IMR-90 (cell line): ENCODE data around the gene SHISA2. TPM values are rescaled to one million over a fixed set of nuclear protein-coding genes. Genes with fewer than 3 reads are reported as not detected.

Source experiments
- ATAC-seq: fragments of 200-7000 bp; cut with Tn5 transposase; 2 replicates; pipeline ENCODE4 v1.9.1; 2020; ENCODE audit warnings: low read depth, mild to moderate bottlenecking, moderate library complexity
- BruUV-seq: library from RNA; stranded (reverse); fragments of 400-500 nt; replicated peaks from 2 replicates; lab custom pipeline; 2021; lab: Mats Ljungman, UMichigan
- CTCF ChIA-PET: fragments of 300-600 bp; formaldehyde crosslinking; extraction: SDS; loops from one replicate; lab custom pipeline; 2021; ENCODE audit warnings: antibody characterized with exemption; lab: Yijun Ruan, JAX
- POLR2A ChIA-PET: fragments of 300-600 bp; sonication (Branson Sonifier 250); formaldehyde crosslinking; loops from one replicate; lab custom pipeline; 2022; ENCODE audit warnings: antibody characterized with exemption; ENCODE audit not compliant: unreplicated experiment; lab: Charles Lee
- DNase-seq: peaks from one replicate; pipeline ENCODE4 v3.0.0; 2013
- H2AFZ ChIP-seq: replicated peaks from 2 replicates; pipeline ENCODE3; 2013; ENCODE audit warnings: low read length, mild to moderate bottlenecking; ENCODE audit not compliant: poor library complexity
- H2AK5ac ChIP-seq: 2 replicates; pipeline ENCODE4 v1.6.1; 2013; ENCODE audit warnings: low read depth, low read length, inconsistent platforms
- H2AK9ac ChIP-seq: replicated peaks from 2 replicates; pipeline ENCODE3; 2013; ENCODE audit warnings: mild to moderate bottlenecking, low read depth, low read length, moderate library complexity; ENCODE audit not compliant: poor library complexity
- H2BK120ac ChIP-seq: 2 replicates; pipeline ENCODE4 v1.6.1; 2013; ENCODE audit warnings: low read depth, low read length, inconsistent platforms
- H2BK15ac ChIP-seq: 3 replicates; pipeline ENCODE4 v1.6.1; 2013; ENCODE audit warnings: low read depth, low read length, inconsistent platforms
- H2BK20ac ChIP-seq: 2 replicates; pipeline ENCODE4 v1.6.1; 2013; ENCODE audit warnings: low read depth, mild to moderate bottlenecking, inconsistent platforms, low read length, moderate library complexity
- H2BK5ac ChIP-seq: 2 replicates; pipeline ENCODE4 v1.6.1; 2013; ENCODE audit warnings: mild to moderate bottlenecking, low read depth, low read length, inconsistent platforms; ENCODE audit not compliant: poor library complexity, severe bottlenecking
- H3K14ac ChIP-seq: replicated peaks from 2 replicates; pipeline ENCODE4 v1.6.1; 2013; ENCODE audit warnings: low read depth, low read length, inconsistent platforms
- H3K18ac ChIP-seq: 2 replicates; pipeline ENCODE4 v1.6.1; 2013; ENCODE audit warnings: low read depth, low read length, control low read depth
- H3K23ac ChIP-seq: 2 replicates; pipeline ENCODE4 v1.6.1; 2013; ENCODE audit warnings: low read depth, low read length, inconsistent platforms
- H3K27ac ChIP-seq: 2 replicates; pipeline ENCODE4 v1.5.1; 2013; ENCODE audit warnings: mild to moderate bottlenecking, control low read depth, low read length; ENCODE audit not compliant: insufficient read depth
- H3K27me3 ChIP-seq: 2 replicates; pipeline ENCODE4 v1.6.1; 2013; ENCODE audit warnings: low read length; ENCODE audit not compliant: control insufficient read depth, insufficient read depth
- H3K36me3 ChIP-seq: 2 replicates; pipeline ENCODE4 v1.6.1; 2013; ENCODE audit warnings: low read length, mixed read lengths; ENCODE audit not compliant: control insufficient read depth, insufficient read depth
- H3K4ac ChIP-seq: 2 replicates; pipeline ENCODE4 v1.6.1; 2013; ENCODE audit warnings: low read depth, low read length, inconsistent platforms
- H3K4me1 ChIP-seq: 2 replicates; pipeline ENCODE4 v1.6.1; 2013; ENCODE audit warnings: low read length, mixed read lengths; ENCODE audit not compliant: control insufficient read depth, insufficient read depth
- H3K4me2 ChIP-seq: 2 replicates; pipeline ENCODE4 v1.6.1; 2013; ENCODE audit warnings: low read depth, mild to moderate bottlenecking, control low read depth, low read length, moderate library complexity
- H3K4me3 ChIP-seq: 2 replicates; pipeline ENCODE4 v1.5.1; 2013; ENCODE audit warnings: low read depth, mild to moderate bottlenecking, control low read depth, low read length, moderate library complexity; ENCODE audit not compliant: insufficient read depth
- H3K56ac ChIP-seq: 2 replicates; pipeline ENCODE4 v1.6.1; 2013; ENCODE audit warnings: low read length, inconsistent platforms; ENCODE audit not compliant: insufficient read depth; ENCODE audit errors: extremely low read depth
- H3K79me1 ChIP-seq, 2 experiments: 2 replicates each; pipeline ENCODE4 v1.6.1; 2013; ENCODE audit warnings: low read length in 2 of 2, inconsistent platforms in 1 of 2, low read depth in 1 of 2
- H3K9ac ChIP-seq: 2 replicates; pipeline ENCODE4 v1.6.1; 2013; ENCODE audit warnings: low read depth, low read length, control low read depth
- H3K9me1 ChIP-seq: 2 replicates; pipeline ENCODE4 v1.6.1; 2013; ENCODE audit warnings: low read length, inconsistent platforms; ENCODE audit not compliant: insufficient read depth
- H3K9me3 ChIP-seq: 2 replicates; pipeline ENCODE4 v1.6.1; 2013; ENCODE audit warnings: low read length; ENCODE audit not compliant: control insufficient read depth, insufficient read depth
- H4K20me1 ChIP-seq: 2 replicates; pipeline ENCODE4 v1.6.1; 2013; ENCODE audit warnings: low read length, inconsistent platforms; ENCODE audit not compliant: insufficient read depth
- H4K5ac ChIP-seq: 2 replicates; pipeline ENCODE4 v1.6.1; 2013; ENCODE audit warnings: mild to moderate bottlenecking, low read depth, low read length, control low read depth
- H4K8ac ChIP-seq, 2 experiments: 2 replicates each; pipeline ENCODE4 v1.6.1; 2013; ENCODE audit warnings: low read depth in 2 of 2, low read length in 2 of 2, control low read depth in 1 of 2, inconsistent platforms in 1 of 2
- H4K91ac ChIP-seq: 2 replicates; pipeline ENCODE4 v1.6.1; 2013; ENCODE audit warnings: low read depth, low read length, inconsistent platforms; ENCODE audit not compliant: insufficient read depth
- BHLHE40 ChIP-seq: fragments of 150-350 bp; IDR thresholded peaks from 2 replicates; pipeline ENCODE4 v1.6.1; 2016; ENCODE audit warnings: mild to moderate bottlenecking, low read depth, low read length
- CEBPB ChIP-seq: IDR thresholded peaks from 2 replicates; pipeline ENCODE4 v1.6.1; 2012; ENCODE audit warnings: low read depth, low read length, improper control_type of control experiment
- CHD1 ChIP-seq: IDR thresholded peaks from 2 replicates; pipeline ENCODE4 v1.6.1; 2012; ENCODE audit warnings: low read depth, low read length, improper control_type of control experiment
- CTCF ChIP-seq: conservative IDR thresholded peaks from 2 replicates; pipeline ENCODE4 v1.5.1; 2012; ENCODE audit warnings: mild to moderate bottlenecking, low read depth, low read length, improper control_type of control experiment
- ELK1 ChIP-seq: fragments of 150-350 bp; IDR thresholded peaks from 2 replicates; pipeline ENCODE4 v1.6.1; 2016; ENCODE audit warnings: low read depth, mild to moderate bottlenecking, low read length, moderate library complexity, borderline replicate concordance
- FOS ChIP-seq: fragments of 150-350 bp; IDR thresholded peaks from 2 replicates; pipeline ENCODE4 v1.6.1; 2016; ENCODE audit warnings: low read depth, low read length
- MAFK ChIP-seq: IDR thresholded peaks from 2 replicates; pipeline ENCODE4 v1.6.1; 2012; ENCODE audit warnings: low read depth, low read length, improper control_type of control experiment
- MAZ ChIP-seq: IDR thresholded peaks from 2 replicates; pipeline ENCODE4 v1.6.1; 2012; ENCODE audit warnings: low read depth, mild to moderate bottlenecking, low read length, improper control_type of control experiment, moderate library complexity, borderline replicate concordance
- MXI1 ChIP-seq: IDR thresholded peaks from 2 replicates; pipeline ENCODE4 v1.6.1; 2012; ENCODE audit warnings: low read depth, mild to moderate bottlenecking, low read length, moderate library complexity, borderline replicate concordance
- NFE2L2 ChIP-seq: fragments of 150-350 bp; IDR thresholded peaks from 2 replicates; pipeline ENCODE4 v1.6.1; 2016; ENCODE audit warnings: low read depth, mild to moderate bottlenecking, low read length
- POLR2A ChIP-seq: IDR thresholded peaks from 2 replicates; pipeline ENCODE4 v1.6.1; 2012; ENCODE audit warnings: mild to moderate bottlenecking, low read depth, low read length
- RAD21 ChIP-seq: IDR thresholded peaks from 2 replicates; pipeline ENCODE4 v1.6.1; 2012; ENCODE audit warnings: low read length, improper control_type of control experiment
- RCOR1 ChIP-seq: IDR thresholded peaks from 2 replicates; pipeline ENCODE4 v1.6.1; 2012; ENCODE audit warnings: mild to moderate bottlenecking, low read length, improper control_type of control experiment; ENCODE audit not compliant: insufficient replicate concordance
- RFX5 ChIP-seq: IDR thresholded peaks from 2 replicates; pipeline ENCODE4 v1.8.0; 2012; ENCODE audit warnings: low read depth, mild to moderate bottlenecking, low read length, moderate library complexity
- SMC3 ChIP-seq: fragments of 150-350 bp; IDR thresholded peaks from 2 replicates; pipeline ENCODE4 v1.6.1; 2016; ENCODE audit warnings: low read depth, mild to moderate bottlenecking, antibody characterized with exemption, low read length, moderate library complexity
- USF2 ChIP-seq: fragments of 150-350 bp; IDR thresholded peaks from 2 replicates; pipeline ENCODE4 v1.6.1; 2017; ENCODE audit warnings: mild to moderate bottlenecking, antibody characterized with exemption, low read length, low read depth
- dilution Hi-C: fragments of 300-500 bp; cut with HindIII; formaldehyde crosslinking; loops from one replicate; pipeline ENCODE4 v1.14.3; 2018; ENCODE audit warnings: low sequenced_read_pairs; ENCODE audit not compliant: unreplicated experiment
- in situ Hi-C: fragments of 300-500 bp; cut with MboI; formaldehyde crosslinking; loops from 3 replicates; pipeline ENCODE4 v1.14.3; 2019; ENCODE audit warnings: low sequenced_read_pairs, inconsistent platforms, mixed read lengths
- intact Hi-C: fragments of 100-400 bp; cut with micrococcal nuclease; formaldehyde crosslinking; loops from 2 replicates; pipeline ENCODE4 v1.10.0; 2022
- polyA plus RNA-seq, 3 experiments: library from polyadenylated mRNA; depleted of rRNA; stranded (reverse); fragments of >200 nt; gene quantifications; 2 replicates each; pipeline ENCODE4 v1.2.3, GENCODE V29; 2012; ENCODE audit warnings: low replicate concordance in 1 of 3
- total RNA-seq: library from RNA; depleted of rRNA; stranded (reverse); fragments of >200 nt; gene quantifications from 2 replicates; pipeline ENCODE4 v1.2.3, GENCODE V29; 2012

The SHISA2 gene
- total and polyA plus RNA-seq, 2 of the 4 experiments (the other 2 are of a cell fraction): not detected

GRCh38 chr13:26054896-26055295 is 3.1 kb upstream of the SHISA2 start:
- no peak overlapping the region for H3K4me3 ChIP-seq
- no peaks in the 10 kb centered on the region for H3K9me3 ChIP-seq
- DNase-seq (no peak), ATAC-seq (no peak)
- H2BK15ac ChIP-seq: no peak overlapping the region
- no TSS peak for BruUV-seq
- H2BK20ac ChIP-seq: no peak overlapping the region
- no peak overlapping the region for H2AFZ ChIP-seq
- no peaks in the 10 kb centered on the region for H3K9me1 ChIP-seq
- no peak overlapping the region for H3K56ac ChIP-seq
- H3K9ac ChIP-seq: no peak overlapping the region
- in situ Hi-C loops (no loop called here), intact Hi-C loops (no loop called here), dilution Hi-C loops (no loop called here)
- no peak overlapping the region for H3K4ac ChIP-seq
- ChIA-PET POLR2A (no interaction called here), CTCF (no interaction called here)
- TF ChIP-seq RCOR1: no peak
- TF ChIP-seq RFX5: no peak
- TF ChIP-seq NFE2L2: no peak
- no peak for TF ChIP-seq CTCF
- TF ChIP-seq FOS: no peak
- no peak for TF ChIP-seq ELK1
- no peak for TF ChIP-seq RAD21
- no peak for TF ChIP-seq CHD1
- no peak for TF ChIP-seq BHLHE40
- TF ChIP-seq POLR2A: no peak
- no peak for TF ChIP-seq MXI1
- no peak for TF ChIP-seq MAFK
- no peak for TF ChIP-seq CEBPB
- TF ChIP-seq USF2: no peak
- no peak for TF ChIP-seq SMC3
- TF ChIP-seq MAZ: no peak
- H2BK120ac ChIP-seq: no peak overlapping the region
- no peaks in the 10 kb centered on the region for H3K36me3 ChIP-seq
- H2AK5ac ChIP-seq: no peak overlapping the region
- no peak overlapping the region for H4K5ac ChIP-seq
- H3K4me1 ChIP-seq: no peaks in the 10 kb centered on the region
- H3K27ac ChIP-seq: no peak overlapping the region
- no peak overlapping the region for H3K4me2 ChIP-seq
- H4K20me1 ChIP-seq: no peaks in the 10 kb centered on the region
- H3K79me1 ChIP-seq: no peaks in the 10 kb centered on the region
- no peak overlapping the region for H3K23ac ChIP-seq
- no peak overlapping the region for H3K14ac ChIP-seq
- H4K91ac ChIP-seq: no peak overlapping the region
- H4K8ac ChIP-seq: no peak overlapping the region
- no peak overlapping the region for H2BK5ac ChIP-seq
- peaks cover 29% of the 10 kb centered on the region for H3K27me3 ChIP-seq
- no peak overlapping the region for H2AK9ac ChIP-seq
- H3K18ac ChIP-seq: no peak overlapping the region
